Right lung (tissue), 5 donors: ENCODE measurements around the gene SOBP. TPM values are rescaled to one million over a fixed set of nuclear protein-coding genes. Genes with fewer than 3 reads are reported as not detected.
"Not testable (repeated sequence)": the region's sequence is repeated elsewhere in the genome, so short reads cannot be mapped to it uniquely, and the experiment has no call there.

Source experiments
- DNase-seq, 2 donors: peaks; one replicate each; pipeline ENCODE4 v3.0.0-alpha.2; 2013
- polyA plus RNA-seq, 5 donors: library from polyadenylated mRNA; unstranded; fragments of 120-200 nt; gene quantifications; one replicate each; pipeline versions ENCODE4 v1.2.1 to v1.2.3, GENCODE V29; 2013; ENCODE audit warnings: inconsistent platforms in 1 of 5, low replicate concordance in 1 of 5; ENCODE audit not compliant: insufficient read length in 5 of 5, insufficient read depth in 1 of 5

SOBP gene
- polyA plus RNA-seq, 5 donors, result 6.7 to 9.2 (median 7.5) TPM

GRCh38 chr6:107488174-107488874 is 1.6 kb upstream of the SOBP start:
- DNase-seq, result no peak

GRCh38 chr6:107488875-107489635 is 862 bp upstream of the SOBP start:
- peak; percentile 40 to 52 for DNase-seq

- DNase-seq, result no peak
These were observed 735 bp downstream of the SOBP start for GRCh38 chr6:107490566-107491137.

- DNase-seq, result peak; percentile 65 to 71
These were observed 1.3 kb downstream of the SOBP start for GRCh38 chr6:107491138-107491609.

GRCh38 chr6:107491760-107492660 is 2.1 kb downstream of the SOBP start:
- DNase-seq, result no peak

GRCh38 chr6:107493158-107494057 is 3.5 kb downstream of the SOBP start:
- no peak for DNase-seq

GRCh38 chr6:107495196-107495643 is 5.3 kb downstream of the SOBP start:
- peak; percentile 39 to 41 for DNase-seq

- DNase-seq, result no peak
These were observed 6.1 kb downstream of the SOBP start for GRCh38 chr6:107495971-107496370.

GRCh38 chr6:107496892-107497684 is 7.2 kb downstream of the SOBP start:
- DNase-seq, result no peak

GRCh38 chr6:107504270-107505026 is 14.5 kb downstream of the SOBP start:
- DNase-seq, result no peak

GRCh38 chr6:107506145-107506544 is 16.2 kb downstream of the SOBP start:
- DNase-seq, result no peak

- no peak for DNase-seq
These were observed 19.6 kb downstream of the SOBP start for GRCh38 chr6:107509506-107509905.

- no peak for DNase-seq
These were observed 20.2 kb downstream of the SOBP start for GRCh38 chr6:107510108-107510507.

- DNase-seq, result no peak
These were observed 21.6 kb downstream of the SOBP start for GRCh38 chr6:107511511-107511993.

GRCh38 chr6:107513214-107513613 is 23.3 kb downstream of the SOBP start:
- DNase-seq, result no peak

GRCh38 chr6:107515955-107516354 is 26.0 kb downstream of the SOBP start:
- no peak for DNase-seq

GRCh38 chr6:107517274-107517673 is 27.4 kb downstream of the SOBP start:
- no peak for DNase-seq

- DNase-seq, result not testable (repeated sequence)
These were observed 29.3 kb downstream of the SOBP start for GRCh38 chr6:107519224-107519623.

GRCh38 chr6:107520706-107521105 is 30.8 kb downstream of the SOBP start:
- DNase-seq, result not testable (repeated sequence)
